K562 (cell line): ENCODE data around the gene SLC25A18. TPM values are rescaled to one million over a fixed set of nuclear protein-coding genes. Genes with fewer than 3 reads are reported as not detected.

Experiments
- HEY1 ChIP-seq: fragments of 250-450 bp; sonication (Bioruptor Pico); IDR thresholded peaks from 2 replicates; pipeline ENCODE4 v1.5.0; 2020; ENCODE audit warnings: mild to moderate bottlenecking, moderate library complexity, borderline replicate concordance
- HNRNPK ChIP-seq: fragments of 200-400 bp; formaldehyde crosslinking; IDR thresholded peaks from one replicate; pipeline ENCODE4 v1.6.1; 2018; ENCODE audit warnings: mild to moderate bottlenecking, low read depth, low read length; ENCODE audit not compliant: poor library complexity, severe bottlenecking
- HOXB6 ChIP-seq: fragments of 250-450 bp; sonication (Bioruptor Pico); IDR thresholded peaks from 2 replicates; pipeline ENCODE4 v1.5.1; 2022; ENCODE audit warnings: mild to moderate bottlenecking, borderline replicate concordance
- KAT2B ChIP-seq: IDR thresholded peaks from one replicate; pipeline ENCODE4 v1.6.1; 2012; ENCODE audit warnings: low read depth, mild to moderate bottlenecking, control low read depth, inconsistent platforms, low read length, moderate library complexity
- MCM2 ChIP-seq: fragments of 450-650 bp; IDR thresholded peaks from 2 replicates; pipeline ENCODE4 v1.6.1; 2017; ENCODE audit warnings: low read depth, mild to moderate bottlenecking
- PCBP1 ChIP-seq: fragments of 200-400 bp; formaldehyde crosslinking; IDR thresholded peaks from 2 replicates; pipeline ENCODE4 v1.6.1; 2018; ENCODE audit warnings: mild to moderate bottlenecking, low read depth, low read length; ENCODE audit not compliant: poor library complexity, severe bottlenecking
- PML ChIP-seq: IDR thresholded peaks from 2 replicates; pipeline ENCODE4 v1.6.1; 2012; ENCODE audit warnings: low read length, inconsistent platforms
- POLR2AphosphoS5 ChIP-seq: IDR thresholded peaks from 2 replicates; pipeline ENCODE4 v1.6.1; 2011; ENCODE audit warnings: mild to moderate bottlenecking, low read depth, low read length, moderate library complexity; ENCODE audit not compliant: control insufficient read depth, insufficient read depth
- PPARD ChIP-seq: fragments of 250-450 bp; sonication (Bioruptor Pico); IDR thresholded peaks from 2 replicates; pipeline ENCODE4 v1.8.0; 2022; ENCODE audit warnings: inconsistent platforms, mild to moderate bottlenecking, moderate library complexity
- RFX1 ChIP-seq: fragments of 450-650 bp; IDR thresholded peaks from 2 replicates; pipeline ENCODE4 v1.6.1; 2016; ENCODE audit warnings: mild to moderate bottlenecking, moderate library complexity
- RNF219 ChIP-seq: fragments of 250-450 bp; sonication (Bioruptor Pico); IDR thresholded peaks from 2 replicates; pipeline ENCODE4 v1.5.0; 2022; ENCODE audit warnings: mild to moderate bottlenecking
- RREB1 ChIP-seq: fragments of 250-450 bp; sonication (Bioruptor Pico); IDR thresholded peaks from 2 replicates; pipeline ENCODE4 v1.4.0; 2020
- TAF15 ChIP-seq: fragments of 200-400 bp; formaldehyde crosslinking; IDR thresholded peaks from 2 replicates; pipeline ENCODE4 v1.6.1; 2017; ENCODE audit warnings: mild to moderate bottlenecking, low read depth, low read length, moderate library complexity
- UBTF ChIP-seq, 2 experiments: IDR thresholded peaks; 2 replicates each; pipeline ENCODE4 v1.6.1; 2012; ENCODE audit warnings: improper control_type of control experiment in 2 of 2, low read depth in 2 of 2, low read length in 2 of 2, borderline replicate concordance in 1 of 2
- ZC3H8 ChIP-seq: fragments of 450-650 bp; IDR thresholded peaks from 2 replicates; pipeline ENCODE4 v1.6.1; 2017
- ZFP30 ChIP-seq: fragments of 250-450 bp; sonication (Bioruptor Pico); IDR thresholded peaks from 2 replicates; pipeline ENCODE4 v1.8.0; 2022; ENCODE audit warnings: moderate library complexity, mild to moderate bottlenecking, inconsistent platforms, borderline replicate concordance
- ZNF197 ChIP-seq: fragments of 200-800 bp; sonication (Bioruptor generic); IDR thresholded peaks from 2 replicates; pipeline ENCODE4 v1.6.1; 2016; ENCODE audit warnings: low read depth, missing genetic modification characterization, missing compliant biosample characterization
- polyA plus RNA-seq, 8 experiments: library from polyadenylated mRNA; depleted of rRNA in 4 of 8; stranded (reverse) in 5 of 8; unstranded in 3 of 8; fragments of >200 nt; fragmentation: Nextera tagmentation in 2 of 8; fragmentation: Illumina TruSeq in 1 of 8; extraction: Ambion mirVana in 2 of 8; extraction: Trizol in 1 of 8; gene quantifications; 2 replicates each; pipeline versions ENCODE4 v1.2.1 to v1.2.3, GENCODE V29; 2011 to 2014; ENCODE audit warnings: inconsistent platforms in 1 of 8, missing spikeins in 1 of 8
- total RNA-seq, 7 experiments: library from RNA; depleted of rRNA in 6 of 7; stranded (reverse); fragments of >200 nt in 6 of 7; fragmentation: Illumina TruSeq in 2 of 7; extraction: Trizol in 2 of 7; gene quantifications; 2 replicates each; pipeline versions ENCODE4 v1.2.1 to v1.2.3, GENCODE V29; 2011 to 2021; ENCODE audit warnings: low replicate concordance in 1 of 7

The SLC25A18 gene
- total and polyA plus RNA-seq, 9 of the 15 experiments (the other 6 are each of a cell fraction or from before 2014, with no cell fraction given) = 0.04 TPM; not detected in 8

- TF ChIP-seq RNF219 (CRISPR knock-in tag) = no peak
- TF ChIP-seq MCM2 = no peak
- no peak for TF ChIP-seq HNRNPK
- peak; percentile 86 for TF ChIP-seq PML
- peak; percentile 76 to 79; a peak in 2 of 4 replicates for TF ChIP-seq UBTF (IDR thresholded peaks at IDR 0.05; ENCODE audit: borderline replicate concordance in 1 of 2, low read depth in 2 of 2, low read length in 2 of 2)
- no peak for TF ChIP-seq RFX1
- no peak; the same call in 1 of the 2 replicates for TF ChIP-seq HEY1 (CRISPR knock-in tag)
- no peak for TF ChIP-seq TAF15
- no peak for TF ChIP-seq PCBP1
- no peak for TF ChIP-seq PPARD (CRISPR knock-in tag)
- TF ChIP-seq KAT2B = no peak
- no peak for TF ChIP-seq HOXB6 (CRISPR knock-in tag)
- peak; percentile 78 for TF ChIP-seq POLR2AphosphoS5
- TF ChIP-seq RREB1 = peak; percentile 15; the same call in 1 of the 2 replicates
- no peak for TF ChIP-seq ZFP30 (CRISPR knock-in tag)
- TF ChIP-seq ZC3H8 = no peak
- peak; percentile 35; the same call in 1 of the 2 replicates for TF ChIP-seq ZNF197
Observed at GRCh38 chr22:17638432-17639246, 75.3 kb downstream of the SLC25A18 start, which contains the start of gene BCL2L13 (continued).
